ENCODE results near the gene TTC19.
"Not testable (repeated sequence)": the region's sequence is repeated elsewhere in the genome, so short reads cannot be mapped to it uniquely, and the experiment has no call there.

TTC19 gene

DNA sequence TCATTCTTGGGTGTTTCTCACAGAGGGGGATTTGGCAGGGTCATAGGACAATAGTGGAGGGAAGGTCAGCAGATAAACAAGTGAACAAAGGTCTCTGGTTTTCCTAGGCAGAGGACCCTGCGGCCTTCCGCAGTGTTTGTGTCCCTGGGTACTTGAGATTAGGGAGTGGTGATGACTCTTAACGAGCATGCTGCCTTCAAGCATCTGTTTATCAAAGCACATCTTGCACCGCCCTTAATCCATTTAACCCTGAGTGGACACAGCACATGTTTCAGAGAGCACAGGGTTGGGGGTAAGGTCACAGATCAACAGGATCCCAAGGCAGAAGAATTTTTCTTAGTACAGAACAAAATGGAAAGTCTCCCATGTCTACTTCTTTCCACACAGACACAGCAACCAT is 20.6 kb upstream of the TTC19 start:
- not testable (repeated sequence) for DNase-seq (ENCODE audit: low spot score); H3K27ac ChIP-seq (replicated peaks; ENCODE audit: low read length); H3K4me2 ChIP-seq (ENCODE audit: insufficient read depth, low read length, poor library complexity, severe bottlenecking); H2BK15ac ChIP-seq (ENCODE audit: low read length); H3K4me3 ChIP-seq (ENCODE audit: low read length in 2 of 2); H3K23ac ChIP-seq (ENCODE audit: low read depth, low read length, poor library complexity); H3K18ac ChIP-seq (ENCODE audit: low read length); H3K14ac ChIP-seq (ENCODE audit: low read length); H2BK12ac ChIP-seq (ENCODE audit: low read length); H2AK5ac ChIP-seq (ENCODE audit: low read depth, low read length); H2BK120ac ChIP-seq (ENCODE audit: low read depth, low read length); H3K9ac ChIP-seq (ENCODE audit: low read depth, low read length, poor library complexity); H3K4me1 ChIP-seq (ENCODE audit: control insufficient read depth in 2 of 2, insufficient read depth in 1 of 2, low read depth in 1 of 2, low read length in 2 of 2); H3K79me1 ChIP-seq (ENCODE audit: low read depth, low read length); H4K91ac ChIP-seq (ENCODE audit: low read depth, low read length, poor library complexity); H2AFZ ChIP-seq (ENCODE audit: low read length); H4K8ac ChIP-seq (ENCODE audit: low read depth, low read length); H2BK5ac ChIP-seq (ENCODE audit: low read length); H3K9me3 ChIP-seq (replicated peaks in 1 of 2; ENCODE audit: control insufficient read depth in 2 of 2, insufficient read depth in 1 of 2, low read depth in 1 of 2, low read length in 2 of 2); H3K27me3 ChIP-seq (ENCODE audit: control insufficient read depth in 3 of 3, insufficient read depth in 3 of 3, low read depth in 1 of 3, low read length in 3 of 3); H3K4ac ChIP-seq (ENCODE audit: low read length)
- no CpG with 5 or more reads among the region's 4 CpGs for WGBS, 2 donors (ENCODE audit: extremely low coverage in 2 of 2, insufficient read length in 2 of 2, insufficient replicate concordance in 1 of 2)
- H3K36me3 ChIP-seq (replicated peaks in 1 of 2; ENCODE audit: control insufficient read depth in 2 of 2, insufficient read depth in 2 of 2, low read length in 2 of 2) = peaks cover 21 to 74% of the 10 kb centered on the region in 2 donors

DNA sequence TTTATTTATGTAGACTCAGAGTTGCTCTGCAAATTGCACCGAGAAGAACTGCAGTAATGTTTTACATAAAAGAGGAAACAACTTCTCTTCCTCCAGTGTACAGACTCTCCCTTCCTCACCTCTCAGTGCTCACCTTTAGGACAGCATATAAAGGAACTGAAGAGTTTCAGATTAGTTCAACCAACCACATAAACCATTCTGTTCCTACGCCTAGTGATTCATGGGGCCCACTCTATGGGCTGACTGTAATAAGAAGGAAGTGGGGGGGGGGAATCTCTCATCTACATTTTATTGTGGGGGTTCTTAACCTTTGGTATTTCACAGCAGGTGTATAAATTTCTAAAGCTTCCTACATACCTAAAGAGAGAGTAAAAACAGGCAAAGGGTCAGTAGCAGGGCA is 18.4 kb upstream of the TTC19 start:
- Histone ChIP-seq H4K8ac (ENCODE audit: low read depth, low read length) (no peak overlapping the region), H3K14ac (ENCODE audit: low read length) (no peak overlapping the region), H4K91ac (ENCODE audit: low read depth, low read length, poor library complexity) (no peak overlapping the region), H3K4me1 (ENCODE audit: control insufficient read depth in 2 of 2, insufficient read depth in 1 of 2, low read depth in 1 of 2, low read length in 2 of 2) (no peaks in the 10 kb centered on the region), H2AK5ac (ENCODE audit: low read depth, low read length) (no peak overlapping the region), H2AFZ (ENCODE audit: low read length) (no peak overlapping the region), H2BK5ac (ENCODE audit: low read length) (no peak overlapping the region), H3K4me2 (ENCODE audit: insufficient read depth, low read length, poor library complexity, severe bottlenecking) (no peak overlapping the region), H2BK12ac (ENCODE audit: low read length) (no peak overlapping the region), H2BK120ac (ENCODE audit: low read depth, low read length) (no peak overlapping the region), H2BK15ac (ENCODE audit: low read length) (no peak overlapping the region), H3K79me1 (ENCODE audit: low read depth, low read length) (no peaks in the 10 kb centered on the region), H3K18ac (ENCODE audit: low read length) (no peak overlapping the region), H3K36me3 (replicated peaks in 1 of 2; ENCODE audit: control insufficient read depth in 2 of 2, insufficient read depth in 2 of 2, low read length in 2 of 2) (peaks cover 17 to 81% of the 10 kb centered on the region in 2 donors), H3K27ac (replicated peaks; ENCODE audit: low read length) (no peak overlapping the region), H3K27me3 (ENCODE audit: control insufficient read depth in 3 of 3, insufficient read depth in 3 of 3, low read depth in 1 of 3, low read length in 3 of 3) (no peaks in the 10 kb centered on the region), H3K9ac (ENCODE audit: low read depth, low read length, poor library complexity) (no peak overlapping the region), H3K23ac (ENCODE audit: low read depth, low read length, poor library complexity) (no peak overlapping the region), H3K4me3 (ENCODE audit: low read length in 2 of 2) (no peak overlapping the region), H3K4ac (ENCODE audit: low read length) (no peak overlapping the region), H3K9me3 (replicated peaks in 1 of 2; ENCODE audit: control insufficient read depth in 2 of 2, insufficient read depth in 1 of 2, low read depth in 1 of 2, low read length in 2 of 2) (peaks cover 5 to 7% of the 10 kb centered on the region in 2 donors)
- DNase-seq (ENCODE audit: low spot score) = no peak
- WGBS, 2 donors (ENCODE audit: extremely low coverage in 2 of 2, insufficient read length in 2 of 2, insufficient replicate concordance in 1 of 2) = no CpG with 5 or more reads among the region's 2 CpGs

DNA sequence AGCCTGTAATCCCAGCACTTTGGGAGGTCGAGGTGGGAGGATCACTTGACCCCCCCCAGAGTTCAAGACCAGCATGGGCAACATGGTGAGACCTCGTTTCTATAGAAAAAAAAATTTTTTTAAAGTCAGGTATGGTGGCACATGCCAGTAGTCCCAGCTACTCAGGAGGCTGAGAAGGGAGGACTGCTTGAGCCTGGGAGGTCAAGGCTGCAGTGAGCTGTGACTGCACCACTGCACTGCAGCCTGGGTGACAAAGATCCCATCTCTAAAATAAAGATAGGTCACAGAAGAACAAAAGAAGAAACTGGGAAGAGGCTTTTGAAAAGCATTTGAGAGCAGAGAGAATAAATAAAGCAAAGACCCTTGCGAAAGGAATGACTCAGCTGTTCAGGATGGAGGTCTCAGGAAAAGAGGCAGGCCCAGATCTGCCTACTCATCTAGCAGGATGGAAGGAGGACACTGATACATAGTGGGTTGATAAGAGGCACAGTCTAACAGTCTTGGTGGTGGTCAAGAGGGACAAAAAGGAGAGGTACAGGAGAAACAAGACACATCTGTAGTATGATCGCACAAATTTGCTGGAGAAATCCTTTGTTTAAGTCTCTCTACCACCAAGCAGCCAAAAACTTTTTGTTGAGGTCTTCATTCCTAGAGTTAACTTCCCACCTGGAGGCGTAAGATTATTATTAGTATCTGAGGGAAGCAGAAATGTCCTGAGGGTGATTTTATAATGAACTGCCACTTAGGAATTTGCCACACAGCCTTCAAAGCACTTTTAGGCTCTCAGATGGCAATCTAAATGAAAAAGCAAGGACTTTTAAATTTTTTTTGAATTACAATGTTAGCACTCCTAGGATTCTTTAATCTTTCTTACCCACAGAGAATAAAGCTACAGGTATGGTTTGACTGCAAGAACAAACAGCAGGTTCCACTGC is 17.7 kb upstream of the TTC19 start:
- no peaks in the 10 kb centered on the region for H3K4me1 ChIP-seq (ENCODE audit: control insufficient read depth in 2 of 2, insufficient read depth in 1 of 2, low read depth in 1 of 2, low read length in 2 of 2)
- H3K4ac ChIP-seq (ENCODE audit: low read length) = no peak overlapping the region
- no peak overlapping the region for H3K4me2 ChIP-seq (ENCODE audit: insufficient read depth, low read length, poor library complexity, severe bottlenecking)
- H2BK15ac ChIP-seq (ENCODE audit: low read length) = no peak overlapping the region
- H2AFZ ChIP-seq (ENCODE audit: low read length) = no peak overlapping the region
- H2BK12ac ChIP-seq (ENCODE audit: low read length) = no peak overlapping the region
- H3K9me3 ChIP-seq (replicated peaks in 1 of 2; ENCODE audit: control insufficient read depth in 2 of 2, insufficient read depth in 1 of 2, low read depth in 1 of 2, low read length in 2 of 2) = peaks cover 5 to 7% of the 10 kb centered on the region in 2 donors
- no peak overlapping the region for H2AK5ac ChIP-seq (ENCODE audit: low read depth, low read length)
- no peak overlapping the region for H3K27ac ChIP-seq (replicated peaks; ENCODE audit: low read length)
- H3K36me3 ChIP-seq (replicated peaks in 1 of 2; ENCODE audit: control insufficient read depth in 2 of 2, insufficient read depth in 2 of 2, low read length in 2 of 2) = peaks cover 17 to 81% of the 10 kb centered on the region in 2 donors
- H3K4me3 ChIP-seq (ENCODE audit: low read length in 2 of 2) = no peak overlapping the region
- no peak for DNase-seq (ENCODE audit: low spot score)
- H3K79me1 ChIP-seq (ENCODE audit: low read depth, low read length) = no peaks in the 10 kb centered on the region
- H3K9ac ChIP-seq (ENCODE audit: low read depth, low read length, poor library complexity) = no peak overlapping the region
- H2BK120ac ChIP-seq (ENCODE audit: low read depth, low read length) = no peak overlapping the region
- H2BK5ac ChIP-seq (ENCODE audit: low read length) = no peak overlapping the region
- WGBS, 2 donors (ENCODE audit: extremely low coverage in 2 of 2, insufficient read length in 2 of 2, insufficient replicate concordance in 1 of 2) = no CpG with 5 or more reads among the region's 5 CpGs
- H3K14ac ChIP-seq (ENCODE audit: low read length) = no peak overlapping the region
- no peak overlapping the region for H3K18ac ChIP-seq (ENCODE audit: low read length)
- H3K23ac ChIP-seq (ENCODE audit: low read depth, low read length, poor library complexity) = no peak overlapping the region
- H4K91ac ChIP-seq (ENCODE audit: low read depth, low read length, poor library complexity) = no peak overlapping the region
- no peaks in the 10 kb centered on the region for H3K27me3 ChIP-seq (ENCODE audit: control insufficient read depth in 3 of 3, insufficient read depth in 3 of 3, low read depth in 1 of 3, low read length in 3 of 3)
- H4K8ac ChIP-seq (ENCODE audit: low read depth, low read length) = no peak overlapping the region

DNA sequence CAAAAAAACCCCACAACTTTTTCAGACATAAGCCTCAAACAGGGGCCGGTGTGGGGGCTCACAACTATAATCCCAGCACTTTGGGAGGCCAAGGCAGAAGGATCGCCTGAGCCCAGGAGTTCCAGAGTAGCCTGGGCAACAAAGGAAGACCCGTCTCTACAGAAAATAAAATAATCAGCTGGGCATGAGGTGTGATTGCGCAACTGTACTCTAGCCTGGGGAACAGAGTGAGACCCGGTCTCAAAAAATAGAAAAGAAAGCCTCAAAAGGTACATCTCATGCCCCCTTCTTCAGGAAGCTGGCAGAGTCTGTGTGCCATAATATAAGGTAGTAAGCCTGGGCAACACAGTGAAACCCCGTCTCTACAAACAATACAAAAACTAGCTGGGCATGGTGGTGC is 3.3 kb upstream of the TTC19 start:
- H2BK5ac ChIP-seq (ENCODE audit: low read length) = no peak overlapping the region
- H3K36me3 ChIP-seq (replicated peaks in 1 of 2; ENCODE audit: control insufficient read depth in 2 of 2, insufficient read depth in 2 of 2, low read length in 2 of 2) = peaks cover 5 to 42% of the 10 kb centered on the region in 2 donors
- peaks cover 5% of the 10 kb centered on the region in 2 donors for H3K4me1 ChIP-seq (ENCODE audit: control insufficient read depth in 2 of 2, insufficient read depth in 1 of 2, low read depth in 1 of 2, low read length in 2 of 2)
- no peak overlapping the region for H2AFZ ChIP-seq (ENCODE audit: low read length)
- no peak overlapping the region for H4K91ac ChIP-seq (ENCODE audit: low read depth, low read length, poor library complexity)
- H3K27ac ChIP-seq (replicated peaks; ENCODE audit: low read length) = no peak overlapping the region
- no peak overlapping the region for H2BK15ac ChIP-seq (ENCODE audit: low read length)
- no peak overlapping the region for H2BK120ac ChIP-seq (ENCODE audit: low read depth, low read length)
- no peaks in the 10 kb centered on the region for H3K79me1 ChIP-seq (ENCODE audit: low read depth, low read length)
- H4K8ac ChIP-seq (ENCODE audit: low read depth, low read length) = no peak overlapping the region
- H3K27me3 ChIP-seq (ENCODE audit: control insufficient read depth in 3 of 3, insufficient read depth in 3 of 3, low read depth in 1 of 3, low read length in 3 of 3) = no peaks in the 10 kb centered on the region
- no peak overlapping the region for H3K4me3 ChIP-seq (ENCODE audit: low read length in 2 of 2)
- no CpG with 5 or more reads among the region's 6 CpGs for WGBS, 2 donors (ENCODE audit: extremely low coverage in 2 of 2, insufficient read length in 2 of 2, insufficient replicate concordance in 1 of 2)
- no peak overlapping the region for H3K4me2 ChIP-seq (ENCODE audit: insufficient read depth, low read length, poor library complexity, severe bottlenecking)
- no peak for DNase-seq (ENCODE audit: low spot score)
- H3K14ac ChIP-seq (ENCODE audit: low read length) = no peak overlapping the region
- no peak overlapping the region for H2AK5ac ChIP-seq (ENCODE audit: low read depth, low read length)
- H3K18ac ChIP-seq (ENCODE audit: low read length) = no peak overlapping the region
- H3K9me3 ChIP-seq (replicated peaks in 1 of 2; ENCODE audit: control insufficient read depth in 2 of 2, insufficient read depth in 1 of 2, low read depth in 1 of 2, low read length in 2 of 2) = peaks cover 2 to 5% of the 10 kb centered on the region in 2 donors
- H3K9ac ChIP-seq (ENCODE audit: low read depth, low read length, poor library complexity) = no peak overlapping the region
- no peak overlapping the region for H2BK12ac ChIP-seq (ENCODE audit: low read length)
- no peak overlapping the region for H3K23ac ChIP-seq (ENCODE audit: low read depth, low read length, poor library complexity)
- H3K4ac ChIP-seq (ENCODE audit: low read length) = no peak overlapping the region

Data from neuronal stem cell (in vitro differentiated cells).